RWPE2 (cell line): ENCODE measurements around the gene UGT1A8.
A peak's percentile ranks its signal among the peaks of the same experiment; 100 is the strongest.

Experiments used
- ATAC-seq: fragments of 200-7000 bp; cut with Tn5 transposase; 3 replicates; pipeline ENCODE4 v1.9.1; 2021; ENCODE audit warnings: low read depth
- DNase-seq: peaks from one replicate; pipeline ENCODE4 v3.0.0-alpha.2; 2020; ENCODE audit warnings: low spot score
- H3K27ac ChIP-seq: fragments of 450-650 bp; 2 replicates; pipeline ENCODE4 v1.5.1; 2017; ENCODE audit warnings: mild to moderate bottlenecking; ENCODE audit not compliant: poor library complexity, severe bottlenecking
- H3K27me3 ChIP-seq: fragments of 250-450 bp; sonication (Bioruptor Pico); 2 replicates; pipeline ENCODE4 v1.5.1; 2021; ENCODE audit warnings: mild to moderate bottlenecking, moderate library complexity; ENCODE audit not compliant: insufficient read depth, poor library complexity, severe bottlenecking
- H3K36me3 ChIP-seq: fragments of 250-450 bp; sonication (Bioruptor Pico); 2 replicates; pipeline ENCODE4 v1.5.1; 2020; ENCODE audit warnings: low read depth, mild to moderate bottlenecking, moderate library complexity
- H3K4me1 ChIP-seq: fragments of 250-450 bp; sonication (Bioruptor Pico); 2 replicates; pipeline ENCODE4 v1.5.1; 2021; ENCODE audit warnings: mild to moderate bottlenecking, moderate library complexity; ENCODE audit not compliant: insufficient read depth, poor library complexity, severe bottlenecking
- H3K4me3 ChIP-seq: fragments of 250-450 bp; sonication (Bioruptor Pico); 2 replicates; pipeline ENCODE4 v1.5.1; 2021; ENCODE audit warnings: mild to moderate bottlenecking, moderate library complexity; ENCODE audit not compliant: severe bottlenecking
- H3K9me3 ChIP-seq: fragments of 250-450 bp; sonication (Bioruptor Pico); 2 replicates; pipeline ENCODE4 v1.5.1; 2021; ENCODE audit warnings: mild to moderate bottlenecking, moderate library complexity; ENCODE audit not compliant: severe bottlenecking
- TF ChIP-seq, protein P1 (sequence below): fragments of 450-650 bp; IDR thresholded peaks from one replicate; pipeline ENCODE4 v1.5.1; 2017; ENCODE audit warnings: mild to moderate bottlenecking, moderate library complexity; ENCODE audit not compliant: poor library complexity, severe bottlenecking

UGT1A8 gene

DNA sequence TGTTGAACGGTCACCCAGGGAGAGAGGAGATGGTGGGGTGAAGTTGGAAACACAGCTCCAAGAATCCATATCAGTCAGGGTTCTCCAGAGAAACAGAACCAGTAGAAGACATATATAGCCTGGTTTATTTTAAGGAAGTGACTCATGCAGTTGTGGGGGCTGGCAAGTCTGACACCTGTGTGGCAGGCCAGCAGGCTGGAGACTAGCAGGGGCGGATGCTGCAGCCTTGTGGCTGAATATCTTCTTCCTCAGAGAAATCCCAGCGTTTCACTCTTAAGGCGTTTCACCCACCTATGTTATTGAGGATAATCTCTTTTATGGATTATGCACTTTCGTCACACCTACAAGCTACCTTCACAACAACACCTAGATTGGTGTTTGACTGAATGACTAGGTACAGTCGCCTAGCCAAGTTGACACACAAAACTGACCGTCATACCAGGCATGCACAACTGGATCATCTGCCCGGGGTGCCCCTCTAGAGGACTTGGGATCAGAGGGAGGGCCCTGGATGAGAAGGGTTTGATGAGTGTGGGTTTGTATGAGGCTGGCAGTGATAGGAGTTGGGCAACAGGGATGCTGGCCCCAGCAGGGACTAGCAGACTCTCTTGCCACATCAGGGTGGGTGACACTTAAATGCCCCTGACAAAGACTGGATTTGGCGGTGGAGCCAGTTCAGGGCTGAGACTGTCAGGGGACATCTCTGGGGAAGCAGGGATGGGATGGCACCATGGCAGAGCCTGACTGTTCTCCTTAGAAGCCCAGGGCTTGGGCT lies 184.1 kb downstream of the UGT1A8 start:
- H3K4me3 ChIP-seq, result no peak overlapping the region
- TF ChIP-seq, protein P1, sequence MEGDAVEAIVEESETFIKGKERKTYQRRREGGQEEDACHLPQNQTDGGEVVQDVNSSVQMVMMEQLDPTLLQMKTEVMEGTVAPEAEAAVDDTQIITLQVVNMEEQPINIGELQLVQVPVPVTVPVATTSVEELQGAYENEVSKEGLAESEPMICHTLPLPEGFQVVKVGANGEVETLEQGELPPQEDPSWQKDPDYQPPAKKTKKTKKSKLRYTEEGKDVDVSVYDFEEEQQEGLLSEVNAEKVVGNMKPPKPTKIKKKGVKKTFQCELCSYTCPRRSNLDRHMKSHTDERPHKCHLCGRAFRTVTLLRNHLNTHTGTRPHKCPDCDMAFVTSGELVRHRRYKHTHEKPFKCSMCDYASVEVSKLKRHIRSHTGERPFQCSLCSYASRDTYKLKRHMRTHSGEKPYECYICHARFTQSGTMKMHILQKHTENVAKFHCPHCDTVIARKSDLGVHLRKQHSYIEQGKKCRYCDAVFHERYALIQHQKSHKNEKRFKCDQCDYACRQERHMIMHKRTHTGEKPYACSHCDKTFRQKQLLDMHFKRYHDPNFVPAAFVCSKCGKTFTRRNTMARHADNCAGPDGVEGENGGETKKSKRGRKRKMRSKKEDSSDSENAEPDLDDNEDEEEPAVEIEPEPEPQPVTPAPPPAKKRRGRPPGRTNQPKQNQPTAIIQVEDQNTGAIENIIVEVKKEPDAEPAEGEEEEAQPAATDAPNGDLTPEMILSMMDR, result no peak
- no peak overlapping the region for H3K27ac ChIP-seq
- H3K9me3 ChIP-seq, result no peaks in the 10 kb centered on the region
- no peaks in the 10 kb centered on the region for H3K27me3 ChIP-seq
- H3K4me1 ChIP-seq, result no peaks in the 10 kb centered on the region
- DNase-seq (no peak), ATAC-seq (peak; percentile 68)
- H3K36me3 ChIP-seq, result no peaks in the 10 kb centered on the region

DNA sequence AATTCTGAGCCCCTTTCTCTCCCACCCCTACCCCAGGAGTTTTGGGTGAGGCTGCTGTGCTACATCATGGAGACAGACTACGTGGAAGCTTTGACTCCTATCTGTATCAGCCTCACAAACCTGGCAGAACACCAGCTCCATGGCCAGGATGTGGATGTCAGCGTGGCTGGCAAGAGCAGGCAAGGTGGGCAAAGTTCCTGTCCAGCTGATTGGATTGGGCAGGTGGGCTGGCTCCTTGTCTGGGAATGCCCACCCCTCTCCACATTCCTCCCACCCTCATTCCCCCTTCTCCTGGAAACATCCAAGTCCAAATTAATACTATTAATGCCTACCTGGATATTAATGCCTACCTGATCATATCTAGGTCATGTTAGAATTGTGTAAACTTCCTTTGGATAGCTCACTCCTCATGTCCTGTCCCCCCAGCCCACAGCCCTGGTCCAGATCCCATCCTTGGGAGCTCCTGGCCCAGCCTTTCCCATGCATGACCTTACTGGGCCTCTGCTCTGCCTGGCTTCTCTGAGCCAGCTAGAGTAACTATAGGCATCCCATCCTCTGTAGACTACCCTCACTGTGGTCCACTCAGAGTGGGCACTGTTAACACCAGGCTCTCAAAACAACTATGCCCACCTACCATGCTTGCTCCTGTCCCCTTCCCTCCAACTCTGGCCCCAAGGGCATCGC lies 184.8 kb downstream of the UGT1A8 start:
- Histone ChIP-seq H3K27ac (no peak overlapping the region), H3K27me3 (no peaks in the 10 kb centered on the region), H3K9me3 (no peaks in the 10 kb centered on the region), H3K36me3 (no peaks in the 10 kb centered on the region), H3K4me3 (no peak overlapping the region), H3K4me1 (no peaks in the 10 kb centered on the region)
- ATAC-seq (no peak), DNase-seq (no peak)
- TF ChIP-seq, protein P1, result no peak

- H3K27ac ChIP-seq, result no peak overlapping the region
These were observed 186.0 kb downstream of the UGT1A8 start for GRCh38 chr2:233803292-233803911.

GRCh38 chr2:233803994-233804393 lies 186.6 kb downstream of the UGT1A8 start:
- Histone ChIP-seq H3K4me3 (no peak overlapping the region), H3K27ac (no peak overlapping the region), H3K27me3 (no peaks in the 10 kb centered on the region), H3K4me1 (no peaks in the 10 kb centered on the region), H3K9me3 (no peaks in the 10 kb centered on the region), H3K36me3 (no peaks in the 10 kb centered on the region)
- no peak for ATAC-seq
- TF ChIP-seq, protein P1, result no peak
- DNase-seq, result peak; percentile 36

More at GRCh38 chr2:233803292-233803911, 186.0 kb downstream of the UGT1A8 start:
- no peak overlapping the region for H3K4me3 ChIP-seq
- H3K4me1 ChIP-seq, result no peaks in the 10 kb centered on the region
- no peaks in the 10 kb centered on the region for H3K9me3 ChIP-seq
- no peaks in the 10 kb centered on the region for H3K27me3 ChIP-seq
- H3K36me3 ChIP-seq, result no peaks in the 10 kb centered on the region
- ATAC-seq (no peak), DNase-seq (no peak)
- TF ChIP-seq, protein P1, result no peak
